Stimulated activated CD8-positive, alpha-beta memory T cell treated with anti-CD3 and anti-CD28 coated beads, Interleukin-4, amount 100 ng/mL, for 1 hour (primary cell): ENCODE data around the gene ACTN4.
"Not testable (repeated sequence)": the region's sequence is repeated elsewhere in the genome, so short reads cannot be mapped to it uniquely, and the experiment has no call there.

Experiments
- DNase-seq, 2 donors: peaks; one replicate each; pipeline ENCODE4 v3.0.0-alpha.2; 2020; ENCODE audit warnings: low read depth in 2 of 2, low spot score in 1 of 2

Gene ACTN4

GRCh38 chr19:38735257-38735686 lies 87.8 kb downstream of the ACTN4 start:
- DNase-seq = no peak

- peak in 1 of 2 donors; percentile 37 for DNase-seq
Measured at GRCh38 chr19:38736036-38736412, 88.6 kb downstream of the ACTN4 start.

- DNase-seq = peak in 1 of 2 donors; percentile 38
Measured at GRCh38 chr19:38736413-38737280, 89.2 kb downstream of the ACTN4 start.

- DNase-seq = no peak
Measured at GRCh38 chr19:38737281-38737865, 89.9 kb downstream of the ACTN4 start.

- no peak for DNase-seq
Measured at GRCh38 chr19:38737921-38738737, 90.7 kb downstream of the ACTN4 start.

- DNase-seq = no peak
Measured at GRCh38 chr19:38739440-38740256, 92.2 kb downstream of the ACTN4 start.

- DNase-seq = no peak
Measured at GRCh38 chr19:38740257-38740592, 92.8 kb downstream of the ACTN4 start.

- no peak for DNase-seq
Measured at GRCh38 chr19:38740932-38741331, 93.5 kb downstream of the ACTN4 start.

- no peak for DNase-seq
Measured at GRCh38 chr19:38741670-38742069, 94.2 kb downstream of the ACTN4 start.

- no peak for DNase-seq
Measured at GRCh38 chr19:38742296-38742695, 94.8 kb downstream of the ACTN4 start.

GRCh38 chr19:38742906-38743305 lies 95.5 kb downstream of the ACTN4 start:
- no peak for DNase-seq

- DNase-seq = no peak
Measured at GRCh38 chr19:38743394-38744297, 96.2 kb downstream of the ACTN4 start.

GRCh38 chr19:38744298-38744681 lies 96.8 kb downstream of the ACTN4 start, which contains the start of gene CAPN12:
CAPN12 (minus strand) TSS chr19:38744474; CDS start chr19:38744165, 309 bp downstream.
- no peak for DNase-seq

- no peak for DNase-seq
Measured at GRCh38 chr19:38744874-38745273, 97.4 kb downstream of the ACTN4 start.

- no peak for DNase-seq
Measured at GRCh38 chr19:38745316-38745715, 97.9 kb downstream of the ACTN4 start.

- not testable (repeated sequence) for DNase-seq
Measured at GRCh38 chr19:38753783-38754182, 106.3 kb downstream of the ACTN4 start.

- DNase-seq = not testable (repeated sequence)
Measured at GRCh38 chr19:38754196-38754595, 106.7 kb downstream of the ACTN4 start.

GRCh38 chr19:38759590-38760003 lies 112.1 kb downstream of the ACTN4 start:
- no peak for DNase-seq

- DNase-seq = not testable (repeated sequence)
Measured at GRCh38 chr19:38760805-38761517, 113.5 kb downstream of the ACTN4 start.
